ENCODE results near the gene AQP1. TPM values are rescaled to one million over a fixed set of nuclear protein-coding genes. Genes with fewer than 3 reads are reported as not detected.

AQP1 gene
- total RNA-seq, 1 donor from 2014 or later: 284 TPM

DNA sequence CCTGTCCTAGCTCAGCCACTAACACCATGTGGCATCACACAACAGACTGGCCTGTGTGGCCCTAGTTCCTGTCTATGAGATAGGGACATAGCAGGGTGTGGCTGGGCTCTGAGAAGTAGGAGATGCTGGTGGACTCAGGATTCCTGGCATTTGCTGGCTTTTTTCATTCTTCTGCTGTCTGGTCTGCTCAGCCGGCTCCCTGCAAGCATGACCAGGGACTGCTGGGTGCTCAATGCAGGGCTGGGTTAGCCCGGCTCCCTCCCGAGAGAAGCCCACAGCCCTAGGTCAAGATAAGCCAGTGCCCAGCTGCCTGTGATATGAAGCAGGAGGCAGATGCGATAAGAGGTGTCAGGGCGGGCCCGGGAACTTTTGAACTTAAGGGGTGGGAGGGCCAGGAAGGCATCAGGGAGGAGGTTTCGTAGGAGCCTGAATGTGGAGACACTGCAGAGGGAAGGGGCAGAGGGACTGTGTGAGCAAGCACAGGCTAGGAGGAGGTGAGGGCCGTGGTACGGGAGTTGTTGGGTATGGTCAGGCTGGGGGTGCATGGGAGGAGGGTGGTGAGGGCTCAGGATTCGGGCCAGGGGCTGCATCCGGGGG is 3.5 kb downstream of the AQP1 start:
- peak; percentile 21 for ATAC-seq
- DNase-seq (ENCODE audit: missing footprints): peak; percentile 45
- intact Hi-C loops (cut with DNase I): loop anchor here (5.0 kb wide), 2 partner anchors 98 to 163 kb away; partner anchors contain the start of gene INMT

DNA sequence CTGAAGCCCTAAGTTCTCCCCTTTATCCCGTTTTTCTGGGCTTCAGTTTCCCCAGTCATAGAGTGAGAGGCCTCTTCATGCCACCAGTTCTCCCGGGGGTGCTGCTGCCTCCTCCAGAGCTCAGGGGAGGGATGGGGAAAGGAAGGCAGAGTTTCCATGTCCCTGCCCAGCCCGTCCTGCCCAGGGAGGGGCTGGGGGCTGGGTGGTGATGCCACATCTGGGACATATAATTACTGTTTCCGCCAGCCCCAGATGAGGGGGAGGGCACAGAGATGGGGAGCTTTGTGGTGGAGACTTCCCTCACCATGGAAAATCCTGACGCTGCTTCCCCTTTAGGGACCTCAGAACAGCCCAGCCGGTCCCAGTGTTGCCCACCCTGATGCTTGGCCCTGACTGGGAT is 4.1 kb downstream of the AQP1 start:
- DNase-seq (ENCODE audit: missing footprints): peak; percentile 42
- intact Hi-C loops (cut with DNase I): loop anchor here (5.0 kb wide), 2 partner anchors 98 to 163 kb away; partner anchors contain the start of gene INMT
- ATAC-seq: no peak

- intact Hi-C loops (cut with DNase I): loop anchor here (5.0 kb wide), 2 partner anchors 99 to 164 kb away; partner anchors contain the start of gene INMT
- DNase-seq (ENCODE audit: missing footprints): peak; percentile 42
- no peak for ATAC-seq
Measured at GRCh38 chr7:30916255-30916654, 4.6 kb downstream of the AQP1 start.

- intact Hi-C loops (cut with DNase I): loop anchor here (5.0 kb wide), 2 partner anchors 99 to 164 kb away; partner anchors contain the start of gene INMT
- ATAC-seq: no peak
- DNase-seq (ENCODE audit: missing footprints): peak; percentile 42
Measured at GRCh38 chr7:30916767-30917166, 5.1 kb downstream of the AQP1 start.

GRCh38 chr7:30917216-30917893 is 5.7 kb downstream of the AQP1 start:
- intact Hi-C loops (cut with DNase I): loop anchor here (5.0 kb wide), 2 partner anchors 100 to 165 kb away; partner anchors contain the start of gene INMT
- DNase-seq (ENCODE audit: missing footprints): peak; percentile 34

DNA sequence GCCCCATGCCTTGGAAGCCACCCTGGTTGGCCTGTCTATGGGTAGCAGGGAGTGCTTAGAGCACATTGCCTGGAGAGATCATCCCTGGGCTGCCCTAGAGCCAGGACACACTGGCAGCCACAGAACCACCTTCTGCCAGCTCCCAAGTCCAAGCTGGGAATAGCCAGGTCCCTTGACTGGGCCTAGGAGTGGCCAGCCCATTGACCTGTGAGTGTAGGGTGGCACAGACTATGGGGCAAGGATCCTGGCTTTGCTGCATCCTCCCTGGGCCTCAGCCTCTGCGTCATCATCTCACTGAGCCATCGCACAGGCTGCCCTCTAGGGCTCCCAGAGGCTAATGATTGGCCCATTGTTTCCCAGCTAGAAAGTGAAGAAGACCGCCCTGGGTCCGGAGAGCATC is 7.0 kb downstream of the AQP1 start:
- intact Hi-C loops (cut with DNase I): loop anchor here (5.0 kb wide), 2 partner anchors 101 to 166 kb away; partner anchors contain the start of gene INMT
- DNase-seq (ENCODE audit: missing footprints) (peak; percentile 58), ATAC-seq (peak; percentile 18)

More at GRCh38 chr7:30917216-30917893, 5.7 kb downstream of the AQP1 start:
- no peak for ATAC-seq

- DNase-seq (ENCODE audit: missing footprints): peak; percentile 50
- intact Hi-C loops (cut with DNase I): no loop called here
- no peak for ATAC-seq
Measured at GRCh38 chr7:30920021-30920583, 8.4 kb downstream of the AQP1 start.

DNA sequence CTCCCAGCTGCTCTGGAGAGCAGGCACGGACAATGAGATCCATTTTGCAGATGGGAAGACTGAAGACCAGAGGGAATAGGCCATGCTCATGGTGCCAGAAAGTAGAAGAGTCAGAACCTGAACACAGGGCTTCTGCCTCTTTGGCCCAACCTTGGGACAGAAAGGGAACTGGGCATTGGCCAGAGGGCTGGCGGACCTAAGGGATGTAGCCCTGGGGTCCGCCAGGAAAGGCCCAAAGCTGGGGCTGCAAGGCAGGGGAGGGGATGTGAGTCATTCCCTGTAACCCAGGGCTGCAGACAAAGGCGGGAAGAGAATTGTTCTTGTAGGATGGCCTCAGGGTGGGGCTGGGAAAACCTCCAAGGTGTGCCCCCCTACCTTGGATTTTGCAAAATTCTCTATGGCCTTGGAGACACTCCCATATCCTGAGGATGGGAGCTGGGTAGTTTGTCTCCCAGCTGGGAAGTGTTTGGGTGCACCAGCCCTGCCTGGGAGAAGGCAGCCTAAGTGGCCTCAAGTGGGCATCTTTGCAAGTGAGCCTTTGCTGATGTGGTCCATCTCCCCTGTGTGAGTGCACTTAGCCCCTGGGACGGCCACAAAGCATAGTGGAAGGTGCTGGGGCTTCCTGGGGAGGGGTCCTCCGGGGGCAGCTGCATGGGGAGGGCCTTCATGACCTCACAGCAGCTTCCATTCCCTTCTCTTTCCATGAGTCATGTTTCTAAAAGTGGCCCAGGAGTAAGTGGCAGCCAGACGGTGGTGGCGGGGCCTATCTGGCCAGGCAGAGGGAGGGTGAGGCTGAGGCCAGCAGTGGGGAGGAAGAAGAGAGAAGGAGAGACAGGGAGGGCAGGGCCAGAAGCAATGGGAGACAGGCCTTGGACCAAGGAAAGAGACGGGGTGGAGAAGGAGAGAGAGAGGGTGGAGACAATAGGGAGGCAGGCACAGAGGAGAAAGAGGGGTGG is 9.2 kb downstream of the AQP1 start:
- intact Hi-C loops (cut with DNase I): no loop called here
- ATAC-seq (peak; percentile 79), DNase-seq (ENCODE audit: missing footprints) (no peak)

DNA sequence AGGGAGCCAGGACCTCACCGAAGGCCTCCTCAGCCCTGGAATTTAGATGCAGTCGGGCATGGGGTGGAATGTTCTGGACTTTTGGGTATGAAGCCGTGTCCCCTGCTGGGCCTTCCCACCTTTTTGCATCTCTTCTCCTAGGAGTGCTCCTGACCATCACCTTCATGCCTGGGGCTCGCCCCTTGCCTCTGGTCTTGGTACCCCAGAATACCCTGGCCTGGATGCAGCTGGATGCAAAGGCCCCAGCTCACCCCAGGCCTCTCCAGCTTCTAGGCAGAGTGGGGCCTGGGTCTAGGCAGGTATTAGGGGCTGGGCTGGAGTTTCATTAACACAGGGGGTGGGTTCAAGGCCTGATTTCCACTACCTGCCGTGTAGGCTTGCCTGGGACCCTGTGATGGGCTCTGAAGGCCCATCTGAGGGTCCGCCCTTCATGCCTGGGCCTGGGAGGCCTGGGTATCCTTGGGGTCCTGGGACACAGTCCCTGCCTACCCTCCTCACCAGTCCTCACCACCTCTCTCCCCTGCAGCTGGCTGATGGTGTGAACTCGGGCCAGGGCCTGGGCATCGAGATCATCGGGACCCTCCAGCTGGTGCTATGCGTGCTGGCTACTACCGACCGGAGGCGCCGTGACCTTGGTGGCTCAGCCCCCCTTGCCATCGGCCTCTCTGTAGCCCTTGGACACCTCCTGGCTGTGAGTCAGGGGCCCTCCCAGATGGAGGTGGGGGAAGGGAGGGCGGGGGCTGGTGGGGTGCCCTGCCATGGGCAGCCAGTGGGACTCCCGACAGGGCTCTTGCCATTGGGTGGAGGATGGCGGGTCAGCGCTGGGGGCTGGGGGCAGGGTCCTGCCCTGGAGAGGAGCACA is 10.1 kb downstream of the AQP1 start:
- intact Hi-C loops (cut with DNase I): no loop called here
- ATAC-seq (no peak), DNase-seq (ENCODE audit: missing footprints) (no peak)

GRCh38 chr7:30922596-30922995 is 10.9 kb downstream of the AQP1 start:
- DNase-seq (ENCODE audit: missing footprints) (peak; percentile 37), ATAC-seq (no peak)
- intact Hi-C loops (cut with DNase I): no loop called here

DNA sequence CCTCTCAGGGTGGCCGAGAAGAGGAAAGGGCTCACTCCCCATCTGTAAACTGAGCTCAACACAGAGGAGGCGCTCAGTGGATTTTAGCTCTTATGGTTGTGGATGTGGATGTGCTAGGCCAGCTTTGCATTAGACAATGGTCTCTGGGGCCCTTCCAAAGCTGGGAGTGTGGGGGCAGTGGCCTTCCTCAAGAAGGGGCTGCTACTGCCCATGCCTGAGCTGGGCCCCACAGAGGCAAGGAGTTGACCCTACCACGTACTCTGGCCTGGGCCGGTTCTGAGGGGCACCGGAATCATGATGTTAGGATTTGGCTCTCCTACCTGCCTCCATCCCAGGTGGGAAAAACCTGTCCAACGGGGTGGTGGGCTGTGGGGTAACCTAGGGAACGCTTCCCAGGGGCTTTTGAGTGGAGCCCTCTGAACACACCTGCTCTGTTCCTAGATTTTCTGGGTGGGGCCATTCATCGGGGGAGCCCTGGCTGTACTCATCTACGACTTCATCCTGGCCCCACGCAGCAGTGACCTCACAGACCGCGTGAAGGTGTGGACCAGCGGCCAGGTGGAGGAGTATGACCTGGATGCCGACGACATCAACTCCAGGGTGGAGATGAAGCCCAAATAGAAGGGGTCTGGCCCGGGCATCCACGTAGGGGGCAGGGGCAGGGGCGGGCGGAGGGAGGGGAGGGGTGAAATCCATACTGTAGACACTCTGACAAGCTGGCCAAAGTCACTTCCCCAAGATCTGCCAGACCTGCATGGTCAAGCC is 11.5 kb downstream of the AQP1 start:
- DNase-seq (ENCODE audit: missing footprints) (peak; percentile 50), ATAC-seq (no peak)
- intact Hi-C loops (cut with DNase I): no loop called here

- DNase-seq (ENCODE audit: missing footprints) (no peak), ATAC-seq (no peak)
- intact Hi-C loops (cut with DNase I): loop anchor here (1.0 kb wide), 1 partner anchor 38 kb away; no protein-coding TSS in a partner anchor
Measured at GRCh38 chr7:30923774-30924413, 12.2 kb downstream of the AQP1 start.

DNA sequence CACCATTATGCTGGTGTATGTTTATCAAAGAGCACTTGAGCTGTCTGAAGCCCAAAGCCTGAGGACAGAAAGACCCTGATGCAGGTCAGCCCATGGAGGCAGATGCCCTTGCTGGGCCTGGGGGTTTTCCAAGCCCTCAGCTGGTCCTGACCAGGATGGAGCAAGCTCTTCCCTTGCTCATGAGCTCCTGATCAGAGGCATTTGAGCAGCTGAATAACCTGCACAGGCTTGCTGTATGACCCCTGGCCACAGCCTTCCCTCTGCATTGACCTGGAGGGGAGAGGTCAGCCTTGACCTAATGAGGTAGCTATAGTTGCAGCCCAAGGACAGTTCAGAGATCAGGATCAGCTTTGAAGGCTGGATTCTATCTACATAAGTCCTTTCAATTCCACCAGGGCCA is 13.0 kb downstream of the AQP1 start:
- ATAC-seq (no peak), DNase-seq (ENCODE audit: missing footprints) (no peak)
- intact Hi-C loops (cut with DNase I): loop anchor here (1.0 kb wide), 1 partner anchor 38 kb away; no protein-coding TSS in a partner anchor

GRCh38 chr7:30925117-30925516 is 13.5 kb downstream of the AQP1 start:
- no peak for ATAC-seq
- DNase-seq (ENCODE audit: missing footprints): no peak
- intact Hi-C loops (cut with DNase I): no loop called here

DNA sequence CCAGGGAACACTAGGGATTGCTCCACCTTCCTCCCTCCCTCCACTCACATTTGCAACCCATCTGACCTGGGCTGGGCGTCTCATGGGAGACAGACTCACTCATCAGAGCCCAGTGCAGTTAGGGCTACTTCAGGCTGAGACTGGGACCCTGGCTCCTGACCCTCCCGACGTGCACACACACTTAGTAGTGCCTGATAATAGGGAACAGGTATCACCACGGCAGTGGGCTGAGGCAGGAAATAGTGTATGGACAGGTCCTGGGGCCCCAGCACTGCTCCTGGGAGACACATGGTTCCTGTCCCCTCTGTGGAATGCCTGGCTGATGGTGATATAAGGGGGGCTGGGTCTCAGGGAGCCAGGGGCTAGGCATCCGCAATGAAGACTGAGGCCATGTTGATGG is 14.3 kb downstream of the AQP1 start:
- ATAC-seq (no peak), DNase-seq (ENCODE audit: missing footprints) (no peak)
- intact Hi-C loops (cut with DNase I): no loop called here

DNA sequence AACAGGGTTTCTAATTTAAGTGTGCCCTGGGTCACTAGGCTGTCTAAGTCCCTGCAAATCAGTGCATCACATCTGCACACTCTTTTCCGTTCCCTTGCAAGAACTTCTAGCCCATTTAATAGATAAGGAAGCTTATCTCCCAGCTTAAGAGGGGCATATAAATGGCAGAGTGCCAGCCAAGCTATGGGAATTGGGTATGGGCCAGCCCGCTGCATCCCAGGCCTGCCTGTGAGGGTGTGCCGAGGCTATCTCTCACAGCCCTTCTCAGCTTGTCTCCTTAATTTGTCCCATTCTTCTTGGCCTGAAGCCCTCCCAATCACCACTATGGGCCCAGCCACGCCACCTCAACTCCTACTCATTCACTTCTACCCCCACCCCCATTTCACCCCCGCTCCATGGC is 14.7 kb downstream of the AQP1 start:
- intact Hi-C loops (cut with DNase I): no loop called here
- no peak for ATAC-seq
- no peak for DNase-seq (ENCODE audit: missing footprints)

GRCh38 chr7:30927040-30927439 is 15.4 kb downstream of the AQP1 start:
- ATAC-seq (no peak), DNase-seq (ENCODE audit: missing footprints) (no peak)
- intact Hi-C loops (cut with DNase I): no loop called here

Measured in Right ventricle myocardium inferior (tissue), 1 donor.